ENCODE measurements around the gene SMOC2. TPM values are rescaled to one million over a fixed set of nuclear protein-coding genes. Genes with fewer than 3 reads are reported as not detected.

Gene SMOC2
- total RNA-seq, 4 donors from 2014 or later, result 45.8 to 382 (median 160) TPM

GRCh38 chr6:168447700-168448099 is 6.7 kb downstream of the SMOC2 start:
- Histone ChIP-seq H3K9me3 (no peaks in the 10 kb centered on the region), H3K27ac (no peak overlapping the region), H3K36me3 (no peaks in the 10 kb centered on the region), H3K4me3 (no peak overlapping the region), H3K4me1 (peaks cover 0 to 30% (median 0%) of the 10 kb centered on the region in 3 donors), H3K27me3 (no peaks in the 10 kb centered on the region)
- no peak for ATAC-seq
- TF ChIP-seq POLR2A (IDR thresholded peaks at IDR 0.05), result no peak
- TF ChIP-seq POLR2AphosphoS5 (IDR thresholded peaks at IDR 0.05), result no peak
- TF ChIP-seq EP300 (IDR thresholded peaks at IDR 0.05), result no peak
- TF ChIP-seq CTCF (IDR thresholded peaks at IDR 0.05), result no peak
- 82 to 100% methylated on average over 1 to 3 of the region's 3 CpGs for WGBS, 2 donors (ENCODE audit: low coverage in 1 of 2)

GRCh38 chr6:168448243-168448855 is 7.4 kb downstream of the SMOC2 start:
- WGBS, 2 donors (ENCODE audit: low coverage in 1 of 2), result 84 to 89% methylated on average over 9 to 11 of the region's 11 CpGs
- Histone ChIP-seq H3K4me1 (peaks cover 0 to 30% (median 0%) of the 10 kb centered on the region in 3 donors), H3K27ac (no peak overlapping the region), H3K4me3 (no peak overlapping the region), H3K9me3 (no peaks in the 10 kb centered on the region), H3K27me3 (no peaks in the 10 kb centered on the region), H3K36me3 (no peaks in the 10 kb centered on the region)
- ATAC-seq, result no peak
- TF ChIP-seq POLR2AphosphoS5 (IDR thresholded peaks at IDR 0.05) (no peak), EP300 (IDR thresholded peaks at IDR 0.05) (no peak), POLR2A (IDR thresholded peaks at IDR 0.05) (no peak), CTCF (IDR thresholded peaks at IDR 0.05) (no peak)

- no peak overlapping the region for H3K27ac ChIP-seq
- H3K4me1 ChIP-seq, result peaks cover 0 to 40% (median 0%) of the 10 kb centered on the region in 3 donors
- H3K4me3 ChIP-seq, result no peak overlapping the region
- TF ChIP-seq POLR2AphosphoS5 (IDR thresholded peaks at IDR 0.05) (no peak), POLR2A (IDR thresholded peaks at IDR 0.05) (no peak), CTCF (IDR thresholded peaks at IDR 0.05) (no peak), EP300 (IDR thresholded peaks at IDR 0.05) (no peak)
- no peaks in the 10 kb centered on the region for H3K9me3 ChIP-seq
- WGBS, 2 donors (ENCODE audit: low coverage in 1 of 2), result 55 to 63% methylated on average over 2 to 3 of the region's 7 CpGs
- no peaks in the 10 kb centered on the region for H3K27me3 ChIP-seq
- no peak for ATAC-seq
- H3K36me3 ChIP-seq, result no peaks in the 10 kb centered on the region
These were observed 9.9 kb downstream of the SMOC2 start for GRCh38 chr6:168450917-168451316.

GRCh38 chr6:168451805-168452517 is 11.0 kb downstream of the SMOC2 start:
- peak in 3 of 4 experiments; percentile 11 to 59 (median 26) for TF ChIP-seq CTCF (IDR thresholded peaks at IDR 0.05)
- TF ChIP-seq POLR2AphosphoS5 (IDR thresholded peaks at IDR 0.05), result no peak
- Histone ChIP-seq H3K4me1 (peaks cover 0 to 40% (median 0%) of the 10 kb centered on the region in 3 donors), H3K27me3 (no peaks in the 10 kb centered on the region), H3K9me3 (no peaks in the 10 kb centered on the region), H3K36me3 (peaks cover 0 to under 1% of the 10 kb centered on the region in 2 donors), H3K27ac (peak overlapping the region in 2 of 4 donors; percentile 45 to 64), H3K4me3 (no peak overlapping the region)
- 31 to 70% methylated on average over 2 to 5 of the region's 5 CpGs for WGBS, 2 donors (ENCODE audit: low coverage in 1 of 2)
- ATAC-seq, result no peak
